Amygdala (tissue), 56 donors: ENCODE measurements around the gene TBC1D13.
"Not testable (repeated sequence)": the region's sequence is repeated elsewhere in the genome, so short reads cannot be mapped to it uniquely, and the experiment has no call there.

Experiments
- DNase-seq, 56 donors: peaks; one replicate each; lab custom pipeline; 2025; lab: John Stamatoyannopoulos, UW

TBC1D13 gene

DNA sequence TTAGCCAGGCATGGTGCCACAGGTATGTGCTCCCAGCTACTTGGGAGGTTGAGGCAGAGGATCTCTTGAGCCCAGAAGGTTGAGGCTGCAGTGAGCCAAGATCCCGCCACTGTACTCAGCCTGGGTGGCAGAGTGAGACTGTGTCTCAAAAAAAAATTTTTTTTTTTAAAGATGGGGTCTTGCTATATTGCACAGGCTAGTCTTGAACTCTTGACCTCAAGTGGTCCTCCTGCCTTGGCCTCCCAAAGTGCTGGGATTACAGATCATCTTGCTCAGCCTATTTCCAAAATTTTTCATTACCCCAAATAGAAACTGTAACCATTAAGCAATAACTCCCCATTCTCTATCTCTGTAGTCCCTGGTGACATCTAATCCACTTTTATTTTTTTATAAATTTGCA lies 4.4 kb upstream of the TBC1D13 start:
- no peak for DNase-seq

DNA sequence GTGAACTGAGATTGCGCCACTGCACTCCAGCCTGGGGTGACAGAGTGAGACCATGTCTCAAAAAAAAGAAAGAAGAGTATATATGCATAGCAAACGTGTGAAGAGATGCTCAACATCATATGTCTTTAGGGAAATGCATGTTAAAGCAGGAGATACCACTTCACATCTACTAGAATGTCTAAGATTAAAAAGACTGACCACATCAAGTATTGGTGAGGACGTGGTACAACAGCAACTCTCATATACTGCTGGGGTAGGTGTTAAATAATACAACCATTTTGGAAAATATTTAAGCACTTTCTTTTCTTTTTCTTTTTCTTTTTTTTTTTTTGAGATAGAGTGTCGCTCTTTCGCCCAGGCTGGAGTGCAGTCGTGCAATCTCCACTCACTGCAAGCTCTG lies 1.6 kb upstream of the TBC1D13 start:
- no peak for DNase-seq

DNA sequence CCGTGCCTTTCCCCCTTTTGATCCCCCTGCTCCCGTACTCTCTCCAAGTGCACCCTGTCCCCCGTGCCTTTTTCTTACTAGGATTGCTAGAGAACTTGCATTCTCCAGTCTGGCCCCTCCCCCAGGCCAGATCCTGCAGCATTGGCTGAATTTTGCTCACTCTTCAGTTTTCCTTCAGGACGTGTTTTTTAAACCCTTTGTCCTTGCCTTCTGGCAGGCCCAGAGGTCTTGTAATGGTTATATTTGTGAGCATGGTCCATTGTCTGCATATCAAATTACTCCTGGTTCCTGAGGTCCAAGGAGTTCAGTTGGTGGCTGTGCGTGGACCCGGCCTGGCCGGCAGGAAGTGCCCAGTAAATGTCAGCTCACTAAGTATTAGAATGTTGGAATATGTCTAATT lies 606 bp downstream of the TBC1D13 start:
- DNase-seq, result peak in 2 of 56 donors; percentile 9 to 27

DNA sequence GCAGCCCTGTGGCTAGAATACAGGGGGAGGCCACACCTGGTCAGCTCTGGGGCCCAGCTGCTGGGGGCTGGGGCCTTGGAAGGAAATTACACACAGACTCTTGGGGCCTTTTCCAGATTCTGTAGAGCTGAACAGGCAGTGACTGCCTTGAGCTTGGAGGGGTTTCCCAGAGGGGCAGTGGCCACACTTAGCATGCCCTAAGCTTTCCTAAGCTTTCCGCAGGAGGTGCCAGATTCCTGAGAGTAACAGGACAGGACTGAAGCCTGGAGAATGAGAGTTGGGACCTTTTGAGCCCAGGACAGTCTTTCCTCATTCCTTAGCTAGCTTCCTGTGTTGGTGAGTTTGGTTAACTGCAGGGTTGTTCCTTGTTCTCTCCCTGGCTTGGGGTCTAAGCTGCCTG lies 1.4 kb downstream of the TBC1D13 start:
- no peak for DNase-seq

DNA sequence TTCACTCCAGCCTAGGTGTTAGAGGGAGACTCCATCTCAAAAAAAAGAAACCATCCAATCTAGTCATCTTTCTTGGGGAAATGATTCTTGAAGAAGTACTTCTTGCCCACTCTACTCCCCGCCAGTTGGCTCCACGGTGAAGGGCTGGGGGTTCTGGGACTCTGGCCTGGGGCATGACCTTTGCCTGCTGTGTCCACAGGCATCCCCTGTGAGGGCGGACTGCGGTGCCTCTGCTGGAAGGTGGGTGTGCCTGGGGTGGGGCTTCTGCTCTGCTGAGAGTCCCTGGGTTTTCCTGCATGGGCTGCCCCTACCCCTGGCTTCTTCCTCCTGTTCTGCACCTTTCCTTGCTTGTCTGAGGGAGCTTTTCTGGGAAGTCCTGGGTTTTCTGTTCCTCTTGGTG lies 3.5 kb downstream of the TBC1D13 start:
- DNase-seq, result no peak

DNA sequence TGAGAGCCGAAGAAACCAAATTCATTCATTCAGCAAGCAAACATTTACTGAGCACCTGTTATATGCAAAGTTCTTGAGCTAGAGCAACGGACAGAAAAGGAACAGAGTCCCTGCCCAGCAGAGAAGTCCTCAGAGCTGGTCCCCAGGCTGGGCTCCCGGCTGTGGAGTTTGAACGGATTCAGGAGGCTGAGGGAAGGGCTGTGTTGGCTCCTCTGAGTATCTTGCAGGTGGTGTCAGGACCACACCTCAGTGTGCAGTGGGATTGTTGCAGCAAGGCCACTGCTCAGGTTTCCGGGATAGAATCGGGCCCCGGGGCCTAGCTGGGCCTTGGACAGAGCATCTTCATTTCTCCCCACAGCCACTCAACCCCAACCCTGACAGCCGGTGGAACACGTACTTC lies 5.1 kb downstream of the TBC1D13 start:
- no peak for DNase-seq

DNA sequence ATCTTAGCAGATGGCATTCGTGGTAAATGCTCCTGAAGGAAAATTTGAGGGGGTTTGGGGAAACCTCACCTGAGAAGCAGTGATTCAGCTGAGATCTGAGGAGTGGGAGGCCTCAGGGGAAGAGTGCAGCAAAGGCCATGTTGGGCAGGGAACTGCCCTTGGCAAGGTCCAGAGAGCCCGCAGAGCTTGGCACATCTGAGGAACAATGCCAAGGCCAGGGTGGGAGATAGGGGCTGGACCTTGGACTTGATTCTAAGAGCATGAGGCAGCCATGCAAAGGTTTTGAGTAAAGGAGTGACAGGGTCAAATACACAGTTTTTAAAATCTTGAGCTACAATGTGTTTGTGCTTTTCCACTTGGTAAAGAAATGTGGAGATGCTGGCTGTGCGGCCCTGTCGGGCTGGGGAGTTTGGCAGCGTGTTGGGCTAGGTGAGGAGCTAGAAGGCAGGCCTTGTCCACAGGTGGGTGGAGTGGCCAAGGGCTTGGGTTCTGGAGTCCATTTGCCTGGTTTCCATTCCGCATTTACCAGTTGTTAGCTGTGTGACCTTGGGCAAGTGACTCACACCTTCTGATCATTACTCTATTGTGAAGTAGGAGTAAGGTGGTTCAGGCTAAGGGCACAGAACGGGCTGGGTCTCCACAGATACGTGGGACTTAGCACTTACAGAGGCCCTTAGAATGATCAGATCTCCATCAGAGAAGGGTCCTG lies 6.1 kb downstream of the TBC1D13 start:
- DNase-seq, result no peak

DNA sequence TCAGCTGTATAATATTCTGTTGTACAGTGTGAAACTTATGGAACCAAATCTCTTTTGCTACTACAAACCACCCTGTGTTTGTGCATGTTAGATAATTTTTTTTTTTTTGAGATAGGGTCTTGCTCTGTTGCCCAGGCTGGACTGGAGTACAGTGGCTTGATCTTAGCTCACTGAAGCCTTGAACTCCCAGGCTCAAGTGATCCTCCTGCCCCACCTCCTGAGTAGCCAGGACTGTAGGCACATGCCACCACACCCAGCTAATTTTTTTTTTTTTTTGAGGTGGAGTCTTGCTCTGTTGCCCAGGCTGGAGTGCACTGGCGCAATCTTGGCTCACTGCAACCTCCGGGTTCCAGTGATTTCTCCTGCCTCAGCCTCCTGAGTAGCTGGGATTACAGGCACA lies 7.9 kb downstream of the TBC1D13 start:
- not testable (repeated sequence) for DNase-seq

DNA sequence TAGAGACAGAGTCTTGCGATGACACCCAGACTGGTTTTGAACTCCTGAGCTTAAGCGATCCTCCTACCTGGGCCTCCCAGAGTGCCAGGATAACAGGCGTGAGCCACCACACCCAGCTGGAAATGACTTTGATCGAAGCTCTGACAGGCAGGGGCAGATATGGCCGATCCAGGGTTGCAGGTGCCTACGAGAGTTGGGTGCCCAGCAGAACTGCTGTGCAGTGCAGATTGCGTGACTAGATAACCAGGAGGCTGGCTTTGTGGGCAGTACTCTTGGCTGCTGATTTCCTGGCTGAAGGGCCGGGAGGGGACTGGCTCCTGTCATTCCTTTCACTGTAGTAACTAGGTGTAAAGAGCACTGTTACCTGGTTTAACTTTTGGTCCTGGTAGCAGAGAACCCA lies 11.8 kb downstream of the TBC1D13 start:
- no peak for DNase-seq

DNA sequence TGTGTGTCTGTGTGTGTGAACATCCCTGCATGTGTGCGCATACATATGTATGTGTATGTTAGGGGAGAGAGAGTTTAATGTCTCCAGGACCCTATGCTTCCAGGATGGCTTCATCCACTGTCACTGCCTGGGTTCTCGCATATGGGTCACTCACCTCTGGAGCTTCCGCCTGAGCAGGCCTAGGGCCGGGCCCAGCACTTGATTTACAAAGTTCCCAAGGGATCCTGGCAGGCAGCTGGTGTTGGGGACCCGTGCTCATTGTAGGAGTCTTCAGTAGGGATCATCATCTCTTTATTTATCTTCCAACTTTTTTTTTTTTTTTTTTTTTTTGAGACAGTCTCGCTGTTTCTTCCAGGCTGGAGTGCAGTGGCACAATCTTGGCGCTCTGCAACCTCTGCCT lies 13.0 kb downstream of the TBC1D13 start:
- no peak for DNase-seq

DNA sequence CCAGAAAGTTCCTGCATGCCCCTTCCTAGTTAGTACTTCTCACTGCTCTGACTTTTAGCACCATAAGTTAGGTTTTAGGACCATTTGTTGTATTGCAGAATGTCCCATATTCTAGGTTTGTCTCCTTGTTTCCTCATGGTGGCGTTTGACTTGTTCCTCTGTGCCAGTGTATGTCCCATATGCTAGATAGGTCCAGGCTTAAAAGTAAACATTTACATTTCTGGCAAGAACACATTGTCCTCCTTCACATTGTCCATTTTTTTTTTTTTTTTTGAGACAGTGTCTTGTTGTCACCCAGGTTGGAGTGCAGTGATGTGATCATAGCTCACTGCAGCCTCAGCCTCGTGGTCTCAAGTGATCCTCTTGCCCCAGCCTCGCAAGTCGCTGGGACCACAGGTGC lies 15.4 kb downstream of the TBC1D13 start:
- DNase-seq, result no peak

DNA sequence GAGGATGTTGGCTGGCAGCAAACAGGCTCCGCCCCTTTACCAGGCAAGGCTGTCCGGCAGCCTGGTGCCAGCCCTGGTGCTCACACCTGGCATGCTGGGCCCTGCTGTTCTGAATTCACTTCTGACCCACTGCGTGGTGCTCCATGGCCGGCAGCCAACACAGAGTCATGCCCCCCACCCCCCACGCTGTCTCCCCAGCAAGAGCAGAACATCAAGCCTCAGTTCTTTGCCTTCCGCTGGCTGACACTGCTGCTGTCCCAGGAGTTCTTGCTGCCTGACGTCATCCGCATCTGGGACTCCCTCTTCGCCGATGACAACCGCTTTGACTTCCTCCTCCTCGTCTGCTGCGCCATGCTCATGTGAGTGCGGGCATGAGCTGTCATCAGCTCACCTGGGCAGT lies 18.6 kb downstream of the TBC1D13 start:
- DNase-seq, result peak in 38 of 56 donors; percentile 8 to 82 (median 54)

DNA sequence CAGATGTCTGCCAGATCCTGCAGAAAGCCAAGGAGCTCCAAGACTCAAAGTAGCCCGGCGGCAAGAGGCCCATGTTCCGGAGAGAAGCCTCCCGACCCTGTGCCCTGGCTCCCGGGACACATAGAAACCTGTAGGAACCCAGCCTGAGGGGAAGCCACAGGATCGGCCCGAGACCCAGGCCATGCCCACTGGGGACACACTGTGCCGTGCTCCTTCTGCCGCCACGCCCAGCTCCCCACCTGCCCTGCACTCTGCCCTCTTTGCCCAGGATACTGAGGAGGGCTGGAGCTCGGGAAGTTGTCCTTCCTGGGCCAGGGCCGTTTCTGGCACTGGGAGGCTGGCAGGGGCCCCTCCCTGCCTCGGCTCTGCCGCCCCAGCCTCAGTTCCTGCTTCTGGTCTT lies 20.8 kb downstream of the TBC1D13 start:
- no peak for DNase-seq

DNA sequence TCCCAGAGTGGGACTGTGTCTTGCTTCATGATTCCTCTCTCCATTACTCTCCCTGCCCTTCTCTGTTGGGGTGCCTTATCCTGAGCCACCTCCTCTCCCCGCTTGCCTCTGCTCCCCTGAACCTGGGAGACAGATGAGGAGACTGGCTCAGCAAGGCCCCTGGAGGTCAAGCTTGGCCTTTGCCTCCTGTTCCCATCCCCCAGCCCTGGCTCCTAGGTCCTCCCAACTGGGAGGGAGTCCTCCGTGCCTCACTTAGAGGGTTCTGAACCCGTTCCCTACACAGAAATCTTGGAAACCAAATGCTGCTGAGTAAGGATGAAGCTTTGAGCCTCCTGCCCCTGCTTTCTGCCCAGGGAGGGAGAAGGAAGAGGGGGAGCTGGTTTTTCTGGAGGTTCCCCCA lies 21.5 kb downstream of the TBC1D13 start:
- DNase-seq, result no peak

DNA sequence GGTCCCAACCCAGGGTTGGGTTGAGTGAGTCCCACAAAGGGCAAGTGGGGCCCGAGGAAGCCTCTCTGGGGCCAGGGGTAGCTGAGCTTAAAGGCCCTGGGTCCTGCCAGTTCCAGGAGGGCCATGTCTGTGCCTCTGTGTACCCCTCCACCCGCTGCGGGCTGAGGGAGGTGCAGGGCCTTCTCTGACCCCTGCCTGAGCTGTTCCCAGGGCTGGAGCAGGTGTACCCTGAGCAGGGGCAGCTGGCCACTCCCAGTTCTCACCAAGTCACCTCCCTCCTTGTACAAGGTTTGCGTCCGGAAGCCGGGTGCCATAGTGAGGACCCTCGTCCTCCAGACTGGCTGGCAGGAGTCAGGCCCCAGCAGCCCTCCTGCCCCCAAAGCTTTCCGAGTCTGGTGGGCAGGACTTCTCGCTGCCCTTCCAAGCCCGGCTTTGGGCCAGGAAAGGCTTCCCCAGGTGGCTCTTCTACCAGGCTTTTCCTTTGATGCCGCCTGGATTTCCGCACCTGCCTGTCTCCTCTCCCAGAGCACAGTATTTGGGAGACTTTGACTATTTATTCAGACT lies 22.1 kb downstream of the TBC1D13 start:
- no peak for DNase-seq

DNA sequence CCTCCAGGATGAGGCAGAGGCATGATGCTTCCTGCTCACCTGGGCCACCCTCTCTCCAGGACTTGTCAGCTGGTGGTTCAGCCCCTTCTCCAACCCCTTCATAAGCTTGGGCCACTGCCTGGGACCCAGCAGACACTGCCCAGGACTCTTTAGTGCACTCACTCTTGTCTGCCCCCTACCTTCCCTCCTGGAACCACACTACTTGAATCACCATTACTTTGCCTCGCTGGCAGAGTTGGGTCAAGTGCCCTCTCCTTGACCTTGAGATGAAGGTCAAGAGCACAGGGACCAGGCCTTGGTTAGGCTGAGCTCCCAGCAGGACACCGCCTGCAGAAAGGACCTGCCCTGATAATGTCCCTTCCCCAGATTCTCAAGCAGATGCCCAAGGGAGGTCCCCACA lies 22.8 kb downstream of the TBC1D13 start:
- no peak for DNase-seq

DNA sequence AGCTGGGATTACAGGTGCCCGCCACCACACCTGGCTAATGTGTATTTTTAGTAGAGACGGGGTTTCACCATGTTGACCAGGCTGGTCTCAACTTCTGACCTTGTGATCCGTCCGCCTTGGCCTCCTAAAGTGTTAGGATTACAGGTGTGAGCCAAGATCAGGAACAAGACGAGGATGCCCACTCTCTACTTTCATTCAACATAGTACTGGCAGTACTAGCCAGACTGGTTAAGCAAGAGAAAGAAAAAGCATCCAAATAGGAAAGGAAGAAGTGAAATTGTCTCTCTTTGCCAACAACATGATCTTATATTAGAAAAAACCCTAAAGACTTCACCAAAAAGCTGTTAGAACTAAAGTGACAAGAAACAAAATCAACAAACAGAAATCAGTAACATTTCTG lies 23.8 kb downstream of the TBC1D13 start:
- DNase-seq, result no peak

DNA sequence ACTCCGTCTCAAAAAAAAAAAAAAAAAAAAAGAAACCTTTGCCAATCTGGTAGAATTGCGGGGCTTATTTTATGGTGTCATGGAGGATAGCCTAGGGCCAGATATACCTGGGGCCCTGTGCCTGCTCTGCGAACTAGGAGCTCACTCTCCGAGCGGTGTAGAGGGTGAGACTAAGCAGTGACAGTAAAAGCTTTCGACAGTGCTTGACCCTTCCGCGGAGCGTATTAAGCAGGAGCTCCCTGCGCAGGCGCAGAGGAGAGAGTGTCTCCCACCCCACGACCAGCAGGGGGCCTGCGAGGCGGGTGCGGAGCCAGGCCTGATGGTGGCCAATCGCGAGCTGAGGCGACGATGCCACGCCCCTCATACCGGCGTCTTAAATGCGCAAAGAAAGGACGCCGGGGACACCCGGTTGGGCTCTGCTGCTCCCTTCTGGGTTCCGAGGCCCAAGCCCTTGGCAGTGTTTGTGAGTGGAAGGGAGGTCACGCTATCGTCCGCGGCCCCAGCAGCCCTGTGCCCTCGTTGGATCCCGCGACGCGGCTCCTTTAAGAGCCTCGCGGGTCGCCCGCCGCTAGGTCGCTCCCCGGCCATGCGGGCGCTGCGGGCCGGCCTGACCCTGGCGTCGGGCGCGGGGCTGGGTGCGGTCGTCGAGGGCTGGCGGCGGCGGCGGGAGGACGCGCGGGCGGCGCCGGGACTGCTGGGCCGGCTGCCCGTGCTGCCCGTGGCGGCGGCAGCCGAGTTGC lies 31.2 kb downstream of the TBC1D13 start, which contains the start of gene ENDOG:
ENDOG (plus strand) TSS at position 402 of the 740 bp plus-strand sequence; CDS start at position 587, 185 bp downstream.
- DNase-seq, result peak; percentile 40 to 99 (median 95)

DNA sequence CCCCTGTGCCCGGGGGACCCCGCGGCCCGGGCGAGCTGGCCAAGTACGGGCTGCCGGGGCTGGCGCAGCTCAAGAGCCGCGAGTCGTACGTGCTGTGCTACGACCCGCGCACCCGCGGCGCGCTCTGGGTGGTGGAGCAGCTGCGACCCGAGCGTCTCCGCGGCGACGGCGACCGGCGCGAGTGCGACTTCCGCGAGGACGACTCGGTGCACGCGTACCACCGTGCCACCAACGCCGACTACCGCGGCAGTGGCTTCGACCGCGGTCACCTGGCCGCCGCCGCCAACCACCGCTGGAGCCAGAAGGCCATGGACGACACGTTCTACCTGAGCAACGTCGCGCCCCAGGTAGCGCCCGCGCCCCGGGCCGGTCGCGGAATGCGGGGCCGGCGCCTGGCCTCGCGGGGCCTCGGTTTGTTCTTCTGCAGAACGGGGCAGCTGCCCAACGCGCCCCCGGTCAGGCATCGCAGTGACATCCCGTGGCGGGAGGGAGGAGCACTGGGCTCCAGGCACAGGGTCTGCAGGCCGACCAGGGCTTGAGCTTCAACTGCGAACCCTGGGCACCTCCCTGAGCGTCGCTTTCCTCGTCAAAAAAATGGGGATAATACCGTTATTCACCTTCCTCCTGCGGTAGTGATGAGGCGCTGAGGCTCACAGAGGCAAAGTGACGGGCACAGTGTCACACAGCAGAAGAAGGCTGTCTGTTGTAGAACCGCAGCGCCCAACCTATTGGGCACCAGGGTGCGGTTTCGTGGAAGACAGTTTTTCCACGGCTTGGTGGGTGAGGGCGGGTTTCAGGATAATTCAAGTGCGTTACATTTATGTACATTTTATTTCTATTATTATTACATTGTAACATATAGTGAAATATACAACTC lies 32.0 kb downstream of the TBC1D13 start:
- DNase-seq, result peak in 28 of 56 donors; percentile 15 to 69 (median 40)
